ENCODE data around the gene CHRM1. TPM values are rescaled to one million over a fixed set of nuclear protein-coding genes. Genes with fewer than 3 reads are reported as not detected.

Gene CHRM1
- total and polyA plus RNA-seq, 2 of the 13 experiments (the other 11 are each of a cell fraction or from before 2014, with no cell fraction given): not detected

- TF ChIP-seq KDM2A (CRISPR knock-in tag; IDR thresholded peaks at IDR 0.05; ENCODE audit: borderline replicate concordance, low read depth) (peak; percentile 34; the same call in 1 of the 2 replicates), AKAP8 (CRISPR knock-in tag; IDR thresholded peaks at IDR 0.05) (no peak), ZNF546 (CRISPR knock-in tag; conservative IDR thresholded peaks at IDR 0.05) (no peak), RCOR2 (CRISPR knock-in tag; IDR thresholded peaks at IDR 0.05) (no peak), IKZF4 (CRISPR knock-in tag; IDR thresholded peaks at IDR 0.05; ENCODE audit: borderline replicate concordance, low read depth, not compliant biosample characterization) (no peak), AGO2 (optimal IDR thresholded peaks at IDR 0.05; ENCODE audit: low read depth, low read length) (no peak), ZNF850 (CRISPR knock-in tag; conservative IDR thresholded peaks at IDR 0.05) (no peak), MAFK (conservative IDR thresholded peaks at IDR 0.05 in 1 of 2, IDR thresholded peaks at IDR 0.05 in 1 of 2; ENCODE audit: low read length in 2 of 2) (no peak), GABPA (IDR thresholded peaks at IDR 0.05; ENCODE audit: low read depth, low read length) (no peak), GABPA (CRISPR knock-in tag; IDR thresholded peaks at IDR 0.05; ENCODE audit: low read depth) (peak; percentile 66), CBFB (CRISPR knock-in tag; IDR thresholded peaks at IDR 0.05) (no peak), MED8 (CRISPR knock-in tag; IDR thresholded peaks at IDR 0.05; ENCODE audit: insufficient replicate concordance) (no peak), ISL2 (CRISPR knock-in tag; IDR thresholded peaks at IDR 0.05) (no peak), ZNF7 (CRISPR knock-in tag; IDR thresholded peaks at IDR 0.05) (no peak), ZFP91 (CRISPR knock-in tag; IDR thresholded peaks at IDR 0.05; ENCODE audit: borderline replicate concordance) (peak; percentile 26; the same call in 1 of the 2 replicates), ZSCAN31 (CRISPR knock-in tag; IDR thresholded peaks at IDR 0.05; ENCODE audit: low read depth) (0 out of 2 replicates have a peak, but pooled peaks have one; percentile 21), STAT6 (CRISPR knock-in tag; IDR thresholded peaks at IDR 0.05; ENCODE audit: borderline replicate concordance) (no peak), ZSCAN12 (CRISPR knock-in tag; IDR thresholded peaks at IDR 0.05) (no peak), ZNF547 (CRISPR knock-in tag; IDR thresholded peaks at IDR 0.05) (no peak), GABPB1 (CRISPR knock-in tag; IDR thresholded peaks at IDR 0.05) (peak; percentile 34)
- TF ChIP-seq, protein P1, sequence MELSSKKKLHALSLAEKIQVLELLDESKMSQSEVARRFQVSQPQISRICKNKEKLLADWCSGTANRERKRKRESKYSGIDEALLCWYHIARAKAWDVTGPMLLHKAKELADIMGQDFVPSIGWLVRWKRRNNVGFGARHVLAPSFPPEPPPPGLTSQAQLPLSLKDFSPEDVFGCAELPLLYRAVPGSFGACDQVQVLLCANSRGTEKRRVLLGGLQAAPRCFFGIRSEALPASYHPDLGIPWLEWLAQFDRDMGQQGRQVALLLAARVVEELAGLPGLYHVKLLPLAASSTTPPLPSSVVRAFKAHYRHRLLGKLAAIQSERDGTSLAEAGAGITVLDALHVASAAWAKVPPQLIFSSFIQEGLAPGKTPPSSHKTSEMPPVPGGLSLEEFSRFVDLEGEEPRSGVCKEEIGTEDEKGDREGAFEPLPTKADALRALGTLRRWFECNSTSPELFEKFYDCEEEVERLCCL (CRISPR knock-in tag; IDR thresholded peaks at IDR 0.05; ENCODE audit: borderline replicate concordance): no peak
Measured at GRCh38 chr11:62909107-62909894, 11.9 kb downstream of the CHRM1 start (continued).

Data from HepG2 (cell line).